Prostate gland (tissue), 2 donors: Measurements from ENCODE around the gene CCR9. TPM values are rescaled to one million over a fixed set of nuclear protein-coding genes. Genes with fewer than 3 reads are reported as not detected.
"Not testable (repeated sequence)": the region's sequence is repeated elsewhere in the genome, so short reads cannot be mapped to it uniquely, and the experiment has no call there.

Source experiments
- DNase-seq: peaks from one replicate; pipeline ENCODE4 v3.0.0-alpha.2; 2019; ENCODE audit warnings: low spot score
- H3K27ac ChIP-seq, 2 donors: fragments of 200-600 bp; sonication (generic); 2 replicates each; pipeline ENCODE4 v1.5.1; 2017 to 2019
- H3K27me3 ChIP-seq: fragments of 200-600 bp; sonication (generic); replicated peaks from 2 replicates; pipeline ENCODE4 v1.5.1; 2019; ENCODE audit not compliant: insufficient read depth
- H3K36me3 ChIP-seq, 2 donors: fragments of 200-600 bp; sonication (generic); 1 replicate in 1 of 2; 2 replicates in 1 of 2; pipeline versions ENCODE4 v1.5.1 to v1.8.1; 2017 to 2019
- H3K4me1 ChIP-seq: fragments of 200-600 bp; sonication (generic); replicated peaks from 2 replicates; pipeline ENCODE4 v1.5.1; 2019
- H3K4me3 ChIP-seq, 2 donors: fragments of 200-600 bp; sonication (generic); 2 replicates each; pipeline ENCODE4 v1.5.1; 2017 to 2019
- H3K9me3 ChIP-seq: fragments of 200-600 bp; sonication (generic); 2 replicates; pipeline ENCODE4 v1.5.1; 2017
- CTCF ChIP-seq, 4 experiments: fragments of 200-600 bp in 2 of 4; fragments of 450-650 bp in 2 of 4; sonication (generic) in 2 of 4; IDR thresholded peaks; 1 replicate in 3 of 4; 2 replicates in 1 of 4; pipeline ENCODE4 v1.5.1; 2016 to 2019; ENCODE audit warnings: antibody characterized with exemption in 4 of 4, mild to moderate bottlenecking in 2 of 4, moderate library complexity in 2 of 4
- POLR2A ChIP-seq: fragments of 450-650 bp; IDR thresholded peaks from one replicate; pipeline ENCODE4 v1.6.1; 2016; ENCODE audit warnings: antibody characterized with exemption, mild to moderate bottlenecking
- POLR2AphosphoS5 ChIP-seq: sonication (generic); formaldehyde crosslinking; IDR thresholded peaks from one replicate; pipeline ENCODE4 v1.6.1; 2017; ENCODE audit warnings: antibody characterized with exemption
- WGBS: methylation state at CpG from one replicate; pipeline ENCODE4 v1.1.5; 2018; 5-methylcytosine and 5-hydroxymethylcytosine counted together
- intact Hi-C: fragments of 100-400 bp; cut with DNase I; formaldehyde crosslinking; loops from one replicate; pipeline ENCODE4 v1.14.2; 2022
- total RNA-seq, 2 donors: library from RNA; depleted of rRNA; stranded (reverse); fragments of >200 nt; gene quantifications; one replicate each; pipeline ENCODE4 v1.1.0, GENCODE V29; 2016

The CCR9 gene
- total RNA-seq, 2 donors from 2014 or later, result 0.09 TPM; not detected in 1

- TF ChIP-seq POLR2A (no peak), POLR2AphosphoS5 (no peak), CTCF (IDR thresholded peaks at IDR 0.05) (no peak)
- Histone ChIP-seq H3K27me3 (no peaks in the 10 kb centered on the region), H3K4me3 (no peak overlapping the region), H3K27ac (no peak overlapping the region), H3K9me3 (no peaks in the 10 kb centered on the region), H3K36me3 (no peaks in the 10 kb centered on the region), H3K4me1 (no peaks in the 10 kb centered on the region)
- WGBS, result 64% methylated on average over 9 of the region's 9 CpGs
- no peak for DNase-seq
- intact Hi-C loops, result no loop called here
These were observed 43.3 kb upstream of the CCR9 start for GRCh38 chr3:45842851-45843625.

GRCh38 chr3:45844616-45845015, 41.7 kb upstream of the CCR9 start:
- intact Hi-C loops, result no loop called here
- Histone ChIP-seq H3K9me3 (no peaks in the 10 kb centered on the region), H3K4me3 (no peak overlapping the region), H3K27ac (no peak overlapping the region), H3K4me1 (no peaks in the 10 kb centered on the region), H3K36me3 (no peaks in the 10 kb centered on the region), H3K27me3 (no peaks in the 10 kb centered on the region)
- TF ChIP-seq POLR2AphosphoS5 (no peak), CTCF (IDR thresholded peaks at IDR 0.05) (no peak), POLR2A (no peak)
- 100% methylated on average over 1 of the region's 1 CpG for WGBS
- DNase-seq, result no peak

- Histone ChIP-seq H3K4me3 (no peak overlapping the region), H3K4me1 (no peaks in the 10 kb centered on the region), H3K9me3 (no peaks in the 10 kb centered on the region), H3K27ac (no peak overlapping the region), H3K27me3 (no peaks in the 10 kb centered on the region), H3K36me3 (no peaks in the 10 kb centered on the region)
- no peak for DNase-seq
- WGBS, result 38% methylated on average over 1 of the region's 1 CpG
- intact Hi-C loops, result no loop called here
- TF ChIP-seq POLR2AphosphoS5 (no peak), CTCF (IDR thresholded peaks at IDR 0.05) (no peak), POLR2A (no peak)
These were observed 38.0 kb upstream of the CCR9 start for GRCh38 chr3:45848392-45848791.

DNA sequence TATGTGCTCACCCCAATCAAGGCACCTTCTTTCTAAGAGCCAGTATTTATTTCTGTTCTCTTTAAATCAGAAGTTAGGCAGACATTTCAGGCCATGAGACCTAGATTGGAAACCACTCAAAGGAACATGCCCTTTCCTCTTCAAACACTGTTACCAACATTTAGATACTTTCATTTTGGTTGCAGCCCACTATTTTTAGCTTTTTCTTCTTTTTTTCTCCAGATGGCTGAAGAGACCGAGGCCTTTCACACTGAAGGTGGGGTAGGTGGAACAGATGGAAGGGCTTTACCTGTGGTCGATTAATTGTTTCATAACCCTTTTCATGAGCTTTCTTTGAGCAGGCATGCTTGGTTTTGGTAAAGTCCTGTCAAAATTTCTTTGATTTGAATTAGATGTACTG, 33.5 kb upstream of the CCR9 start:
- TF ChIP-seq CTCF (IDR thresholded peaks at IDR 0.05) (no peak), POLR2AphosphoS5 (no peak), POLR2A (no peak)
- 81% methylated on average over 2 of the region's 2 CpGs for WGBS
- no peaks in the 10 kb centered on the region for H3K9me3 ChIP-seq
- intact Hi-C loops, result no loop called here
- H3K4me3 ChIP-seq, result no peak overlapping the region
- H3K27me3 ChIP-seq, result no peaks in the 10 kb centered on the region
- H3K4me1 ChIP-seq, result no peaks in the 10 kb centered on the region
- no peaks in the 10 kb centered on the region for H3K36me3 ChIP-seq
- H3K27ac ChIP-seq, result no peak overlapping the region
- no peak for DNase-seq

DNA sequence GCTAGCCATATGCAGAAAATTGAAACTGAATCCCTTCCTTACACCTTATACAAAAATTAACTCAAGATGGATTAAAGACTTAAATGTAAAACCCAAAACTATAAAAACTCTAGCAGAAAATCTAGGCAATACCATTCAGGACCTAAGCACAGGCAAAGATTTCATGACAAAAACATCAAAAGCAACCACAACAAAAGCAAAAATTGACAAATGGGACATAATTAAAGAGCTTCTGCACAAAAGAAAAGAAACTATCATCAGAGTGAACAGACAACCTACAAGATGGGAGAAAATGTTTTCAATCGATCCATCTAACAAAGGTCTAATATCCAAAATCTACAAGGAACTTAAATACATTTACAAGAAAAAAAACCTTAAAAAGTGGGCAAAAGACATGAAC, 30.0 kb upstream of the CCR9 start:
- H3K9me3 ChIP-seq, intact Hi-C loops, H3K36me3 ChIP-seq, DNase-seq, H3K27ac ChIP-seq, H3K4me3 ChIP-seq, H3K4me1 ChIP-seq, H3K27me3 ChIP-seq: not testable (repeated sequence)
- WGBS, result 76% methylated on average over 1 of the region's 1 CpG

DNA sequence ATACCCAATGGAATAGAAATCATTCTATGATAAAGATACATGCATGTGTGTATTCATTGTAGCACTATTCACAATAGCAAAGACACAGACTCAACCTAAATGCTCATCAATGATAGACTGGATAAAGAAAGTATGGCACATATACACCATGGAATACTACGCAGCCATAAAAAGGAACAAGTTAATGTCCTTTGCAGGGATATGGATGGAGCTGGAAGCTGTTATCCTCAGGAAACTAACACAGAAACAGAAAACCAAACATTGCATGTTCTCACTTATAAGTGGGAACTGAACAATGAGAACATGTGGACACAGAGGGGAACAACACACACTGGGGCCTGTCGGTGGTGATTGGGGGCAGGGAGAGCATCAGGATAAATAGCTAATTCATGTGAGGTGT, 29.3 kb upstream of the CCR9 start:
- H3K27me3 ChIP-seq, intact Hi-C loops, H3K36me3 ChIP-seq, DNase-seq, H3K27ac ChIP-seq, H3K4me3 ChIP-seq, H3K9me3 ChIP-seq, H3K4me1 ChIP-seq: not testable (repeated sequence)
- WGBS, result 82% methylated on average over 2 of the region's 2 CpGs
